Mucosa of descending colon (tissue), 3 donors: ENCODE measurements around the gene CRYL1. TPM values are rescaled to one million over a fixed set of nuclear protein-coding genes. Genes with fewer than 3 reads are reported as not detected.

Experiments used
- ATAC-seq: fragments of 200-7000 bp; cut with Tn5 transposase; one replicate; pipeline ENCODE4 v1.9.1; 2020; ENCODE audit warnings: mild to moderate bottlenecking, moderate library complexity
- DNase-seq, 3 donors: peaks; one replicate each; pipeline ENCODE4 v3.0.0-alpha.2; 2020
- H3K36me3 ChIP-seq: fragments of 200-600 bp; one replicate; pipeline ENCODE4 v1.8.0; 2021; ENCODE audit warnings: low read depth, mild to moderate bottlenecking
- H3K4me1 ChIP-seq: fragments of 200-600 bp; one replicate; pipeline ENCODE4 v1.8.0; 2021; ENCODE audit warnings: low read depth, mild to moderate bottlenecking
- H3K4me3 ChIP-seq: fragments of 200-600 bp; one replicate; pipeline ENCODE4 v1.8.0; 2021; ENCODE audit warnings: mild to moderate bottlenecking
- H3K9me3 ChIP-seq: fragments of 200-600 bp; one replicate; pipeline ENCODE4 v1.8.0; 2021; ENCODE audit warnings: mild to moderate bottlenecking
- intact Hi-C, 2 donors: fragments of 100-400 bp; cut with DNase I in 1 of 2; cut with micrococcal nuclease in 1 of 2; formaldehyde crosslinking; loops; one replicate each; pipeline versions ENCODE4 v1.11.0 to v1.11.1; 2022; cut with DNase I, micrococcal nuclease
- microRNA-seq: library from miRNA; unstranded; fragments of <30 nt; microRNA quantifications from one replicate; pipeline ENCODE4, GENCODE V29; 2019
- total RNA-seq, 3 donors: library from RNA; stranded (reverse); fragmentation: NEBNext Ultra II Directional in 2 of 3; extraction: Animal tissue kit (Norgen Biotek cat#: 25700) in 2 of 3; gene quantifications; one replicate each; pipeline versions ENCODE4 v1.2.1 to v1.2.4, GENCODE V29; 2021 to 2023
- TF ChIP-seq, protein P1 (sequence below): fragments of 200-600 bp; IDR thresholded peaks from one replicate; pipeline ENCODE4 v1.8.0; 2022; ENCODE audit warnings: antibody characterized with exemption, mild to moderate bottlenecking
- donor health status: DM: no; HTN: no; CAD: no; lungs with moderate emphysema.
- donor health status: DM: no; HTN: no; CAD: no.
- donor health status: DM: no; HTN: yes; CAD: no.

The CRYL1 gene
- total RNA-seq, 3 donors from 2014 or later = 49.2 to 141 (median 106) TPM

- intact Hi-C loops = no loop called here
- no peak overlapping the region for H3K4me3 ChIP-seq
Measured at GRCh38 chr13:20358022-20358421, 167.6 kb downstream of the CRYL1 start.

GRCh38 chr13:20356444-20356843 lies 169.2 kb downstream of the CRYL1 start:
- TF ChIP-seq, protein P1, sequence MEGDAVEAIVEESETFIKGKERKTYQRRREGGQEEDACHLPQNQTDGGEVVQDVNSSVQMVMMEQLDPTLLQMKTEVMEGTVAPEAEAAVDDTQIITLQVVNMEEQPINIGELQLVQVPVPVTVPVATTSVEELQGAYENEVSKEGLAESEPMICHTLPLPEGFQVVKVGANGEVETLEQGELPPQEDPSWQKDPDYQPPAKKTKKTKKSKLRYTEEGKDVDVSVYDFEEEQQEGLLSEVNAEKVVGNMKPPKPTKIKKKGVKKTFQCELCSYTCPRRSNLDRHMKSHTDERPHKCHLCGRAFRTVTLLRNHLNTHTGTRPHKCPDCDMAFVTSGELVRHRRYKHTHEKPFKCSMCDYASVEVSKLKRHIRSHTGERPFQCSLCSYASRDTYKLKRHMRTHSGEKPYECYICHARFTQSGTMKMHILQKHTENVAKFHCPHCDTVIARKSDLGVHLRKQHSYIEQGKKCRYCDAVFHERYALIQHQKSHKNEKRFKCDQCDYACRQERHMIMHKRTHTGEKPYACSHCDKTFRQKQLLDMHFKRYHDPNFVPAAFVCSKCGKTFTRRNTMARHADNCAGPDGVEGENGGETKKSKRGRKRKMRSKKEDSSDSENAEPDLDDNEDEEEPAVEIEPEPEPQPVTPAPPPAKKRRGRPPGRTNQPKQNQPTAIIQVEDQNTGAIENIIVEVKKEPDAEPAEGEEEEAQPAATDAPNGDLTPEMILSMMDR = no peak
- no peaks in the 10 kb centered on the region for H3K36me3 ChIP-seq
- ATAC-seq (no peak), DNase-seq (no peak)
- intact Hi-C loops = no loop called here
- H3K9me3 ChIP-seq = no peaks in the 10 kb centered on the region
- H3K4me1 ChIP-seq = no peaks in the 10 kb centered on the region
- no peak overlapping the region for H3K4me3 ChIP-seq

More at GRCh38 chr13:20358022-20358421, 167.6 kb downstream of the CRYL1 start:
- Histone ChIP-seq H3K36me3 (no peaks in the 10 kb centered on the region), H3K9me3 (no peaks in the 10 kb centered on the region), H3K4me1 (no peaks in the 10 kb centered on the region)
- no peak for DNase-seq
- no peak for ATAC-seq
- TF ChIP-seq, protein P1 = no peak

- Histone ChIP-seq H3K36me3 (no peaks in the 10 kb centered on the region), H3K4me1 (no peaks in the 10 kb centered on the region), H3K9me3 (no peaks in the 10 kb centered on the region), H3K4me3 (no peak overlapping the region)
- no peak for ATAC-seq
- TF ChIP-seq, protein P1 = no peak
- DNase-seq = no peak
- intact Hi-C loops = no loop called here
Measured at GRCh38 chr13:20354722-20355121, 170.9 kb downstream of the CRYL1 start.

- ATAC-seq = no peak
- Histone ChIP-seq H3K4me3 (no peak overlapping the region), H3K9me3 (no peaks in the 10 kb centered on the region), H3K4me1 (no peaks in the 10 kb centered on the region), H3K36me3 (no peaks in the 10 kb centered on the region)
- intact Hi-C loops = no loop called here
- TF ChIP-seq, protein P1 = no peak
- no peak for DNase-seq
Measured at GRCh38 chr13:20353973-20354372, 171.7 kb downstream of the CRYL1 start.

Small RNA genes within 50 kb of the gene (microRNA-seq; reads per million reads assigned to microRNA genes)
- gene MIR4499 = not detected

Other genes starting within 250 kb of the CRYL1 start
- 10 to 100 TPM; 17.2 to 23.4 (median 19.7) TPM for gene IFT88, start 41.3 kb upstream of the CRYL1 start, total RNA-seq
- 1 to 10 TPM in 1 of 3 donors, under 1 TPM in 2; 0.41 to 1.5 (median 0.41) TPM for gene IL17D, start 177.8 kb upstream of the CRYL1 start, total RNA-seq
- gene EEF1AKMT1, start 248.1 kb upstream of the CRYL1 start, total RNA-seq = 10 to 100 TPM in 1 of 3 donors, 1 to 10 TPM in 2; 4.9 to 11.6 (median 5.1) TPM